Choroid plexus epithelial cell (primary cell): ENCODE measurements around the gene LRRC28.

Experiments
- DNase-seq: peaks from one replicate; pipeline ENCODE4 v3.0.0-alpha.2; 2010; ENCODE audit warnings: low read depth
- H3K4me3 ChIP-seq: 2 replicates; pipeline ENCODE4 v1.5.1; 2011; ENCODE audit warnings: low read depth, mild to moderate bottlenecking, control low read depth, low read length, moderate library complexity
- CTCF ChIP-seq: conservative IDR thresholded peaks from 2 replicates; pipeline ENCODE4 v1.5.1; 2011; ENCODE audit warnings: low read depth, mild to moderate bottlenecking, control low read depth, inconsistent platforms, low read length, moderate library complexity

Gene LRRC28

GRCh38 chr15:99275525-99276128 is 24.3 kb downstream of the LRRC28 start:
- H3K4me3 ChIP-seq = no peak overlapping the region
- no peak for DNase-seq
- no peak for TF ChIP-seq CTCF

GRCh38 chr15:99279290-99279689 is 28.0 kb downstream of the LRRC28 start:
- TF ChIP-seq CTCF = no peak
- no peak for DNase-seq
- H3K4me3 ChIP-seq = no peak overlapping the region

- no peak overlapping the region for H3K4me3 ChIP-seq
- no peak for DNase-seq
- TF ChIP-seq CTCF = no peak
Measured at GRCh38 chr15:99279827-99280226, 28.5 kb downstream of the LRRC28 start.

GRCh38 chr15:99282121-99282520 is 30.8 kb downstream of the LRRC28 start:
- TF ChIP-seq CTCF = no peak
- no peak overlapping the region for H3K4me3 ChIP-seq
- DNase-seq = no peak

- H3K4me3 ChIP-seq = no peak overlapping the region
- TF ChIP-seq CTCF = no peak
- no peak for DNase-seq
Measured at GRCh38 chr15:99282586-99282985, 31.3 kb downstream of the LRRC28 start.

- no peak for TF ChIP-seq CTCF
Measured at GRCh38 chr15:99283717-99284116, 32.4 kb downstream of the LRRC28 start.

GRCh38 chr15:99291643-99292042 is 40.4 kb downstream of the LRRC28 start:
- DNase-seq = no peak
- no peak overlapping the region for H3K4me3 ChIP-seq
- no peak for TF ChIP-seq CTCF

More at GRCh38 chr15:99283717-99284116, 32.4 kb downstream of the LRRC28 start:
- no peak for DNase-seq
- no peak overlapping the region for H3K4me3 ChIP-seq
